Measurements from ENCODE around the gene TMEM59L. TPM values are rescaled to one million over a fixed set of nuclear protein-coding genes. Genes with fewer than 3 reads are reported as not detected.
"Not testable (repeated sequence)": the region's sequence is repeated elsewhere in the genome, so short reads cannot be mapped to it uniquely, and the experiment has no call there.

Gene TMEM59L
- 0.61 and 1.1 TPM in 2 replicates for total RNA-seq (2014; rRNA removed; shearing (Covaris generic))
- 11.3 and 11.8 TPM in 2 replicates for polyA plus RNA-seq (2015; cell fraction: cytosol; rRNA removed)
- 19.4 and 20.5 TPM in 2 replicates for polyA plus RNA-seq (2015; cell fraction: nucleus; rRNA removed)

GRCh38 chr19:18612772-18613588, at the start of gene TMEM59L:
TSS of gene TMEM59L (plus strand) at chr19:18612870. CDS start at chr19:18612959, 89 bp downstream.
- no peak for DNase-seq (ENCODE audit: low read depth)

- DNase-seq (ENCODE audit: low read depth): no peak
These were observed 45.7 kb upstream of the TMEM59L start for GRCh38 chr19:18566953-18567352.

- no peak for DNase-seq (ENCODE audit: low read depth)
These were observed 44.3 kb upstream of the TMEM59L start for GRCh38 chr19:18568367-18568766.

DNA sequence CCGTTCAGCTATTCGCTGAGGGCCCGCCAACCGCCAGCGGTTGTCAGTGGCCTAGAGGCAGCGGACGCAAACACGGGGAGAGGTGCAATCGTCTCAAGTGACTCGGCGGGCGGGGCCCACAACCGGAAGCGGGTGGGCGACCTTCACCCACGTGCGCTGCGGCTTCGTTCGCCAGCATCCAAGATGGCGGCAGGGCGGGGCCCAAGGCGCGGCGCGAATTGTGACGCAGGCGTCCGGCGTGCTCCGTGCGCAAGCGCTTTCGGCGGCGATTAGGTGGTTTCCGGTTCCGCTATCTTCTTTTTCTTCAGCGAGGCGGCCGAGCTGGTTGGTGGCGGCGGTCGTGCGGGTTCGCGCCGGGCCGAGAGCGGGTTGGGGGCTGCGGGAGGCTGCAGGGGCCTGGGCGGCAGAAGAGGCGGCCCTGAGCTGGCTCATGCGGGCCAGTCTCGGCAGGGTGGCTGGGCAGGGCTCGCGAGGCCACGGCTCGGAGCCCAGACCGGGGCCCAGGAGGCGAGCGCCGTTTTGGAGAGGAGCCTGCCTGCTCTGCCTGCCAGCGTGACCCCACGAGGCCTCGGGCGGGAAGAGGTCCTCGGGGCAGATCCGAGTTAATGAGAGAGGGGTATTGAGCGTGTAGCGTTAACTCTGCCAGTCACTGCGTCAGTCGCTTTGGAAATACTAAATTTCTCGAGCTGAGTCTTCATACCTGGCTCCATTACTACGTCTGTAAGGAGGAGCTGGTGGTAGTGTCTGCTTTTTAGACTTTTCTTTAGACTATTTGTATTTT, 40.9 kb upstream of the TMEM59L start, which contains the start of gene UBA52:
Gene UBA52 (plus strand): TSS at position 294 of the 781 bp plus-strand sequence. CDS start 1,444 bp downstream, outside the sequence.
- peak; percentile 97 for DNase-seq (ENCODE audit: low read depth)

DNA sequence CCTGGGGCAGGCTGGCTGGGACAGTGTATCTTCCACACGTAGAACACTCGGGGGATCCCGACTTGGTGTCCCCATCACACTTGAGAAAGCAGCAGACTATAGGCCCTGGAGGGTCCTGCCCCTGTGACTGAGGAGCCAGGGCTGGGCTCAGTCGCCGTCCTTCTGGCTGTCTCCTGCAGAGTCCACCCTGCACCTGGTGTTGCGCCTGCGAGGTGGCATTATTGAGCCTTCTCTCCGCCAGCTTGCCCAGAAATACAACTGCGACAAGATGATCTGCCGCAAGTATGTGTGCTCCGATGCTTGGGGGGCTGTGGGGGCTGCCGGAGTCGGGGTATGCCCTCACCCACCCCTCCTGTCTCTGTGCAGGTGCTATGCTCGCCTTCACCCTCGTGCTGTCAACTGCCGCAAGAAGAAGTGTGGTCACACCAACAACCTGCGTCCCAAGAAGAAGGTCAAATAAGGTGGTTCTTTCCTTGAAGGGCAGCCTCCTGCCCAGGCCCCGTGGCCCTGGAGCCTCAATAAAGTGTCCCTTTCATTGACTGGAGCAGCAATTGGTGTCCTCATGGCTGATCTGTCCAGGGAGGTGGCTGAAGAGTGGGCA, 37.9 kb upstream of the TMEM59L start:
- no peak for DNase-seq (ENCODE audit: low read depth)

- DNase-seq (ENCODE audit: low read depth): no peak
These were observed 36.3 kb upstream of the TMEM59L start for GRCh38 chr19:18576383-18576782.

DNA sequence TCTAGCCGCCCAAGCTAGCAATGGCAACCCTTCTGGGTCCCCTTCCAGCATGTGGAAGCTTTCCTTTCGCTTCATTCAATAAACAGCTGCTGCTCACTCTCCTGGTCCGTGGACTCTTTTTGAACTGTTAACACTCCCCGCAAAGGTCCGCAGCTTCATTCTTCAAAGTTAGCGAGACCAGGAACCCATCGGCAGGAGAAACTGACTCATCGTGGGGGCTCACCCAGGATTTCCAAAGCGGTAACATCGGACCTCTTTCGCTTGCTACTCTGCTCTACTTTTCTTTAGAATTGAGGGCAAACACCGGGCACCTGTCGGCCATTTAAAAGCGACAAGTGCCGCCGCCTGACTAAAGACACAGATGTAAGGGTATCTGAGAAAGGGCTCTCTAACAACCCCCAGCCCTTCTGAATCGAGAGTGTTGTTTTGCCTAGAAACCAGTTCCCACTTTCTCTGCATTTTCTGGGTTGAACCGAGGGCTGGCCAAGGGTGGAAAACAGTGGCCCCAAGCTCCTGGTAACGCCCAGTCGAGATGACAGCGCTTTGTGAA, 35.2 kb upstream of the TMEM59L start:
- no peak for DNase-seq (ENCODE audit: low read depth)

- no peak for DNase-seq (ENCODE audit: low read depth)
These were observed 32.4 kb upstream of the TMEM59L start for GRCh38 chr19:18580311-18580710.

DNA sequence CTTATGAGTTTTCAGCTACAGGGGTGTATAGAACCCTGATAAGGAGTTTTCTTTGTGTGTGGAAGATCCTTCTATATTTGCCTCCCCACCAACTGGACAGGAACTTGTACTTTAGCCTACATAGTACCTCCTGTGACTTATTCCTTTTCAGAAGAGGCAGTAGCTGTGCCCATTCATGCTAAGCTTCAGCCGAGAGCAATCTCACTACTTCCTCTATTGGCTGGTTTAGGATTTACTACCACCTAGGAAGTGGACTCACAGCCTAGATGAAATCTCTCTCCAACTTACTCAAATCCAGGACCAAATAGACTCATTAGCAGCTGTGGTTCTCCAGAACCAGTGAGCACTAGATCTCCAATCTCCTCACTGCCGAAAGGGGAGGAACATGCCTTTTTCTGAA, 26.4 kb upstream of the TMEM59L start:
- no peak for DNase-seq (ENCODE audit: low read depth)

- no peak for DNase-seq (ENCODE audit: low read depth)
These were observed 25.1 kb upstream of the TMEM59L start for GRCh38 chr19:18587561-18587960.

DNA sequence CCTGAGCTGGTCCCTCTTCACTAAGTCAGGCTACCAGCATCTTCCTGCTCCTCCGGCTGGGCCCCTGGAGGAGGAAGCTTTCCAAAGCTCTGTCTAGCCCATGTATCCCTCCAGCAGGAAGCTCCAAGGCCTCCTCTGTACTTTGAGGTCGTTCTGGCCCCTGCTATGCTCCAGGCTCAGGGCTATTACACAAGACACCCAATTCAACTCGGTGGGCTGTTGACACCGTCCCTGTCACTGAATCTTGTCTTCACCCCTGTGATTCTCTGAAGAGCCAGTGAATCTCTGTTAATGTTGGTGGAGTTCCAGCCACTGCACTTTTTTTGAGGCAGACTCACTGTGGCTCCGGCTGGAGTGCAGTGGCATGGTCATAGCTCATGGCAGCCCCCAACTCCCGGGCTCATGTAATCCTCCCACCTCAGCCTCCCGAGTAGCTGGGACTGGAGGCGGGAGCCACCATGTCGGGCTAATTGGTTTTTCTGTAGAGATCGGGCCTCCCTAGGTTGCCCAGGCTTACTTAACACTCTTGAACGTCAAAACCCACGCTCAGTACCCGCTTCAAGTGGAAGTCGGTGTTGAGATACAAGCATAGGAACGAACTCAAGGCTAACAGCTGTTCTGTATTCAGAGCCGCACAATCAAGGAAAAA, 24.6 kb upstream of the TMEM59L start:
- no peak for DNase-seq (ENCODE audit: low read depth)

- DNase-seq (ENCODE audit: low read depth): peak; percentile 87
These were observed 23.9 kb upstream of the TMEM59L start, which contains the start of gene REX1BD for GRCh38 chr19:18588611-18589379. TSS of gene REX1BD (plus strand) at chr19:18588798. CDS start at chr19:18588802, 4 bp downstream.

- peak; percentile 61 for DNase-seq (ENCODE audit: low read depth)
These were observed 23.0 kb upstream of the TMEM59L start for GRCh38 chr19:18589380-18590272.

DNA sequence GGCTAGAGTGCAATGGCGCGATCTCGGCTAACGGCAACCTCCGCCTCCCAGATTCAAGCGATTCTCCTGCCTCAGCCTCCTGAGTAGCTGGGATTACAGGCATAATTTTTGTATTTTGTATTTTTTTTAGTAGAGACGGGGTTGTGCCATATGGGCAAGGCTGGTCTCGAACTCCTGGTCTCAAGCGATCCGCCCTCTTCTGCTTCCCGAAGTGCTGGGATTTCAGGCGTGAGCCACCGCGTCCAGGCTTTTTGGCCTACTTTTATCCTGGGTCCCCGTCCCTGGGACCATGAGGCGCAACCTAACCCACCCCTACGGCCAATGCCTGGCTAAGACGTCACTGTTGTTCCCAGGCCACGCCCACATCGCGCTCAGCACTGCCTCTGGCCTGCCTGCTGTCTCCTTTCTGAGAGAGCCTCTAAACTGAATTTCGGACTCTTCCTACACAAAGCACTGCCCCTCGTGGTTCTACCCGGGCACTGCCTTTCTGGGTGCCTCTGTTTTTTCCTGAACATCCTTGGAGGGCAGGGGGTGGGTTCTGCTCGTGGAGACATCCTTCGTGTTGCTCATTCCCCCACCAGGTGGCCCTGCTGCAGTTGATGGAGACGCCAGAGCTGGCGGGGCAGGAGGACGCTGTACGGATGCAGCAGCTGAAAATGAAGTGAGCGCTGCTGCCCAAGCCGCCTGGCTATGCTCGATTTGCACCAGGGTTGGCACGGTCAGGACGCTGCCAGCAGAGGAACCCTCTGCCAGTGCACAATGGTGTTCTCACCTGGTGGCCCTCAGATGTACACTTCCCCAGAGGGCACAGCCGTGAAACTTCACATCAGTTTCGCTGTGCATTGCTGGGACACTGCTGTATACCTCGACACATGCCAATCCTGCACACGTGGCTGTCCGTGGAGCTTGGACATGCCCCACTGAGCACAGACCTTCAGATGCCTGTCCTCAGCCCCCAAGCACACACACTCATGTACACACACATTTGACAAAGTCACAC, 22.1 kb upstream of the TMEM59L start:
- DNase-seq (ENCODE audit: low read depth): no peak

DNA sequence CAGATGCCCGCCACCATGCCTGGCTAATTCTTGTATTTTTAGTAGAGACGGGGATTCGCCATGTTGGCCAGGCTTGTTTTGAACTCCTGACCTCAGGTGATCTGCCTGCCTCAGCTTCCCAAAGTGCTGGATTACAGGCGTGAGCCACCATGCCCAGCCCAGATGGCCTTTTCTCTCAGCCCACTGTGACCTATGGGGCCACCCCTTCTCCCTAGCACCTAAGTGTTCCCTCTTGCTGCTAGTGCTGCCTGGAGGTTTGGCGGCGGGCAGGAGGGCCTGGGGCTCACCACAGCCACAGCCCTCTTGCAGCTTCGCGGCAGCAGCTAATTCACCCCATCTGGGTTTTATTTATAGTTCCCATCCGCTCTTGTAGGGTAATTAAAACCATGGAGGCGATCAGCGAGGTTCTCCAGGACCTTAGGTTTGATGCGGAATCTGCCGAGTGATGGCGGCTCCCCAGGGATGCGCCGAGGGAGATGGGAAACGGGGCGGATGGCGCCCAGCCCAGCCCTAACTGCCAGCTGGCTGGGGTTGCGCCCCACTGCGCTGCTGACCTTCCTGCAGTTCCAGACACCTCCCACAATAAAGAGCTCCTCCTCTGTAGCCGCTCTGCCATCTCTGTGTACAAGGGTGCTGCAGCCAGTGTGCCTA, 20.8 kb upstream of the TMEM59L start:
- no peak for DNase-seq (ENCODE audit: low read depth)

- DNase-seq (ENCODE audit: low read depth): not testable (repeated sequence)
These were observed 19.9 kb upstream of the TMEM59L start for GRCh38 chr19:18592732-18593131.
